ENCODE results near the gene C16orf90.
"Not testable (repeated sequence)": the region's sequence is repeated elsewhere in the genome, so short reads cannot be mapped to it uniquely, and the experiment has no call there.

- TF ChIP-seq, protein P1, sequence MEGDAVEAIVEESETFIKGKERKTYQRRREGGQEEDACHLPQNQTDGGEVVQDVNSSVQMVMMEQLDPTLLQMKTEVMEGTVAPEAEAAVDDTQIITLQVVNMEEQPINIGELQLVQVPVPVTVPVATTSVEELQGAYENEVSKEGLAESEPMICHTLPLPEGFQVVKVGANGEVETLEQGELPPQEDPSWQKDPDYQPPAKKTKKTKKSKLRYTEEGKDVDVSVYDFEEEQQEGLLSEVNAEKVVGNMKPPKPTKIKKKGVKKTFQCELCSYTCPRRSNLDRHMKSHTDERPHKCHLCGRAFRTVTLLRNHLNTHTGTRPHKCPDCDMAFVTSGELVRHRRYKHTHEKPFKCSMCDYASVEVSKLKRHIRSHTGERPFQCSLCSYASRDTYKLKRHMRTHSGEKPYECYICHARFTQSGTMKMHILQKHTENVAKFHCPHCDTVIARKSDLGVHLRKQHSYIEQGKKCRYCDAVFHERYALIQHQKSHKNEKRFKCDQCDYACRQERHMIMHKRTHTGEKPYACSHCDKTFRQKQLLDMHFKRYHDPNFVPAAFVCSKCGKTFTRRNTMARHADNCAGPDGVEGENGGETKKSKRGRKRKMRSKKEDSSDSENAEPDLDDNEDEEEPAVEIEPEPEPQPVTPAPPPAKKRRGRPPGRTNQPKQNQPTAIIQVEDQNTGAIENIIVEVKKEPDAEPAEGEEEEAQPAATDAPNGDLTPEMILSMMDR (conservative IDR thresholded peaks at IDR 0.05; ENCODE audit: low read depth, low read length) = not testable (repeated sequence)
- TF ChIP-seq EZH2 (IDR thresholded peaks at IDR 0.05; ENCODE audit: borderline replicate concordance, low read depth, low read length, poor library complexity, severe bottlenecking) = not testable (repeated sequence)
Measured at GRCh38 chr16:3474870-3475269, 20.4 kb downstream of the C16orf90 start.
